Gastroesophageal sphincter (tissue), 3 donors: ENCODE measurements around the gene TMEM218.

ENCODE experiments used
- POLR2AphosphoS5 ChIP-seq: sonication (generic); formaldehyde crosslinking; IDR thresholded peaks from one replicate; pipeline ENCODE4 v1.6.1; 2017; ENCODE audit warnings: antibody characterized with exemption
- TF ChIP-seq, protein P1 (sequence below), 4 experiments: fragments of 200-600 bp in 2 of 4; fragments of 450-650 bp in 2 of 4; sonication (generic) in 1 of 4; IDR thresholded peaks; one replicate each; pipeline ENCODE4 v1.5.1; 2017 to 2019; ENCODE audit warnings: antibody characterized with exemption in 4 of 4, mild to moderate bottlenecking in 2 of 4, moderate library complexity in 2 of 4

DNA sequence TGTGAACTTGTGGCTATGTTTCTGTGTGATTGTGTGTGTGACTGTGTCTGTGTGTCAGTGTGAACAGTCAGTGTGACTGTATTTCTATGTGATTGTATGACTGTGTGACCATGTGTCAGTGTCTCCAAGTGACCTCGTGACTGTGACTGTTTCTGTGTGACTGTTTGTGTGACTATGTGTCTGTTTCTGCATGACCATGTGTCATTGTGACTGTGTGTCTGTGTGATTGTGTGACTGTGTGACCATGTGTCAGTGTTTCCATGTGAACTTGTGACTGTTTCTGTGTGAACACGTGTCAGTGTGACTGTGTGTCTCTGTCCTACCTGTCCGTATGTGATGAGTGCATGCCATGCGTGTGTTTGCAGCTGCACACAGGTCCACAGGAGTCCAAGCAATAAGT, 44.3 kb upstream of the TMEM218 start:
- TF ChIP-seq POLR2AphosphoS5, result no peak
- TF ChIP-seq, protein P1, sequence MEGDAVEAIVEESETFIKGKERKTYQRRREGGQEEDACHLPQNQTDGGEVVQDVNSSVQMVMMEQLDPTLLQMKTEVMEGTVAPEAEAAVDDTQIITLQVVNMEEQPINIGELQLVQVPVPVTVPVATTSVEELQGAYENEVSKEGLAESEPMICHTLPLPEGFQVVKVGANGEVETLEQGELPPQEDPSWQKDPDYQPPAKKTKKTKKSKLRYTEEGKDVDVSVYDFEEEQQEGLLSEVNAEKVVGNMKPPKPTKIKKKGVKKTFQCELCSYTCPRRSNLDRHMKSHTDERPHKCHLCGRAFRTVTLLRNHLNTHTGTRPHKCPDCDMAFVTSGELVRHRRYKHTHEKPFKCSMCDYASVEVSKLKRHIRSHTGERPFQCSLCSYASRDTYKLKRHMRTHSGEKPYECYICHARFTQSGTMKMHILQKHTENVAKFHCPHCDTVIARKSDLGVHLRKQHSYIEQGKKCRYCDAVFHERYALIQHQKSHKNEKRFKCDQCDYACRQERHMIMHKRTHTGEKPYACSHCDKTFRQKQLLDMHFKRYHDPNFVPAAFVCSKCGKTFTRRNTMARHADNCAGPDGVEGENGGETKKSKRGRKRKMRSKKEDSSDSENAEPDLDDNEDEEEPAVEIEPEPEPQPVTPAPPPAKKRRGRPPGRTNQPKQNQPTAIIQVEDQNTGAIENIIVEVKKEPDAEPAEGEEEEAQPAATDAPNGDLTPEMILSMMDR (IDR thresholded peaks at IDR 0.05), result no peak
